Stimulated activated naive CD4-positive, alpha-beta T cell treated with Interleukin-2 at 50 U/mL for 16 hours (primary cell): ENCODE measurements around the gene SLC45A2.
"Not testable (repeated sequence)": the region's sequence is repeated elsewhere in the genome, so short reads cannot be mapped to it uniquely, and the experiment has no call there.

Source experiments
- DNase-seq: peaks from one replicate; lab custom pipeline; 2025; lab: John Stamatoyannopoulos, UW

The SLC45A2 gene

DNA sequence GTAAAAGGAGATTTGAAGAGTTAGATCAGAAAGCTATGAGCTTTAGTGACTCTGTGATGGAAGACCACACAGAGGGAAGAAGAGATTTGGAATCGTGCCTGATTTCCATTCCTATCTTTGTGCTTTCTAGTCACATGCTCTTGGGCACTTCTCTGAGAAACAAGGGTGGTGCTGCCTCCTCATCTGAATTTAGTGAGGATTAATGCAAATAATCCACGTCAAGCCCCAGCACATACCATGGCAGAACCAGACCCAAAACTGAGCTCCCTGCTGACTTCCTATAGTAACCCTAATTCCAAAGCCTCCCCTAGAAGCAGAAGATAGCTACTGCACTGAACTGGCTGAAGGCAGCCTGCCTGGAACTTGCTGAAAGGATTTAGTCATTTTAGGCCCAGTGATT, 17.7 kb downstream of the SLC45A2 start:
- no peak for DNase-seq

DNA sequence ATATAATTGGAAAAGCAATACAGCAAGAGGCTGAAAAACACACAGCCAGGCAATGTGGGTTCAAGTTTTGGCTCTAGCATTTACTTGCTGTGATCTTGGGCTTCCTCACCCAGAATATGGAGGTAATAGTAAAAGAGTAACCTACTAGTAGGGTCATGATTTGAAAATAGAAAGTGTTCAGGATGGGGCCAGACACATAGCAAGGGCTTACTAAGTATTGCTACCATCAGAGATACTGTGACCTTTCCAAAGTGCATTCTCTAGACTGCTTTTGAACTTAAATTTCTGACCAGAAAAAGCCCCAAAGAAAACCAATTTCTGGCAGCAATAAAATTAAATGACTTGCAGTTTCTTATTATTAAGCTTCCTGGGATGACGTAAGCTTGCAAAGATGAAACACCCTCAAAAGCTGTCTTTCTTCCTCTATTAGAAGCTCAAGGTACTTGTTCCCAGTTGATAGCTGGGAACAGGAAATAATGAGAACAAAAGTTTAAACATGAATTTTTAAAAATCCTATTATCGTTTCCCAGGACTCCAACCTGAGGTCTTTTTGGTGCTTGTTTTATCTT, 20.3 kb downstream of the SLC45A2 start:
- no peak for DNase-seq

DNA sequence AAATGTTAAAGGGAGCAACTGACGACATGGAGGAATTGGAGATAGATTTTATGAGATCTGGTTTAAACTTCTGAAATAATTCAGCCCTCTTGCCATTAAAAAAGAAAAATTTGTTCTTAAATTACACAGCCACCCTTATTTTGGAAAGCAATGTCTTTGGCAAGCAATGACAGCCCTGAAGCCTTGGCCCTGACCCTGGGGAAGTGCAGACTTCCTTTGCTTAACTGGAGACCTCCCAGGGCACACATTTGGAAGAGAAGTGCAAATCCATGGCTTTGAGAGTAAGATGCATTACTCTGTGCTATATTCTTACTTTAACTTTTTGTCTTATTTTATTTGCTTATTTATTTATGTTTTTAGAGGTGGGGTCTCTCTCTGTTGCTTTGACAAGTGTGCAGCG, 26.3 kb downstream of the SLC45A2 start:
- DNase-seq, result no peak

DNA sequence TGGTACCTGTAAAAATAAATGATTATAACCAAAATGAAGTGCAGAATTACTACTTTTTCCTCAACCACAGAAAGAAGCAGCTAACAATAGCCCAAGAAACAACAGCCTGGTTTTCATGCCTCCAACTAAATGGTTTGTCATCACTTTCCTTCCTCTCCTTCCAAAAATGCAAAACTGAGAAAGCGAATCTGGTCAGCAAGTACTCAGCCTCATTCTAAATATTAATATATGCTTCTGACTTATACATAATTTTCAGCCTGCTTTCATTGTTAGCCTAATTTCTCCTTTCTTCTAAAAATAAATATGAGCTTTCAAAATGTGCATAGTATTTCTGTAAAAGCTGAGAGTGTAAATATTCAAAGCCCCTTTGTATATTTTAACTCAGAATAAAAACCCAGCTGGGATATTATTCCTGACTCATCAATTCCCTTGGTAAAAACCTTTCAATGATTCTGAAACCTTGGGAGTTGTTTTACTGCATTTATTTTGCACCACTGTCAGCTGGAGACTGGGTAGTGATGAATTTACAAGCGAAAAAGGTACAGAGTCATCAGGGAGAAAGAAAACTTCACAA, 26.8 kb downstream of the SLC45A2 start:
- no peak for DNase-seq

DNA sequence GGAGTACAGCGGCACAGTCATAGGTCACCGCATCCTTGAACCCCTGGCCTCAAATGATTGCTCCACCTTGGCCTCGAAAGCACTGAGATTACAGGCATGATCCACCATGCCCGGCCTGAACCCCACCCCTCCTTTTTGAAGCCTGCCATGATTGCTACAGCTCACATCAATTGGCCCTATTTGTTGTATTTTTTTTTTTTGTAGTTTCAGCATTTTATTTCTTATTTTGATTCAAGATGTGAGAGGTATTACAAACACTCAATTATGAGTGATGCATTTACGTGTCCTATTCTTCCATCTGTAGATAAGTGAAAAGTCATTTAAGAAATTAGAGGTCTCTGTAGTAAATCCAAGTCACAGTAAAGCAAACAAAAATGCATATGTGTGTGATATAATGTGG, 32.3 kb downstream of the SLC45A2 start:
- DNase-seq, result not testable (repeated sequence)

DNA sequence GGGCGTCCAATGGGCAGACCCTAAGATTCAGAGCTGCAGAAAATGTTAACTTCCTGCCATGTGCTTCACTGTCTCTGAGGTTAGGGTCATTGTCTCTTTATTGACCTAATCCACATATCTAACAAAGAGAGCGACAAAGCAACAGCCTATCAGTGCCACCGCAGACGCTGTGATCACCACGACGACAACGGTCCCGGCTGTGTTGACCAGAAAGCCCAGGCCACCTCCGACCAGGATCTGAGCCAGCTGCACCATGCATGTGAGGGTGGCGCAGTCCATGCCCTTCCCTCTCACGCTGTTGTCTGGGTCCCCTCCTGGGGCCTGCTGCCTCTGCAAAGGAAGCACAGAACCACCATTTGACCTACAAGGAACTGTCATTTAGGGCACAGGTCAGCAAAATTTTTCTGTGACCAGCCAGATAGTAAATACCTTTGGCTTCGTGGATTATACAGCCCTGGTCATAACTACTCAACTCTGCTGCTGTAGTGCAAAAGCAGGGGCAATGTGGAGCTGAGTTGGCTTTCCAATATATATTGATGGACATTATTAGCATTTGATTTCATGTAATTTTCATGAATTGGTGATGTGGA, 39.9 kb downstream of the SLC45A2 start:
- DNase-seq, result no peak

DNA sequence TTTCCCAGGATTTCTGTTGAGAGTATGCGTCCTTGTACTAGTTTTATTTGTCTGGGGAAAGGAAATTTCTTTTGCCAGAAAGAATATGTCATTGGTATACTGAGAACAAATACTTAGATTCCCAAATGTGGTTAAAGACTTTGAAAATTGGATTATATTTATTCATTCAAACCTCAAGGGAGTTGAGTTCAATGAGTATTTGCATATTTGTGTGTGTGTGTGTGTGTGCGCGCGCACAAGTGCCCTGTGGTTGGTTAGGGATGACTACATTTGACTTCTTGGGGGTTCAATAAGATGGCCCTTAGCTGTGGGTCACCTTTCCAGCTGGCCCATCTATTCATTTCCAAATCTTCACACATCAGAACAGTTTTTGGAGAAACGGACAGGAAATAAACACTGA, 43.4 kb downstream of the SLC45A2 start:
- no peak for DNase-seq

DNA sequence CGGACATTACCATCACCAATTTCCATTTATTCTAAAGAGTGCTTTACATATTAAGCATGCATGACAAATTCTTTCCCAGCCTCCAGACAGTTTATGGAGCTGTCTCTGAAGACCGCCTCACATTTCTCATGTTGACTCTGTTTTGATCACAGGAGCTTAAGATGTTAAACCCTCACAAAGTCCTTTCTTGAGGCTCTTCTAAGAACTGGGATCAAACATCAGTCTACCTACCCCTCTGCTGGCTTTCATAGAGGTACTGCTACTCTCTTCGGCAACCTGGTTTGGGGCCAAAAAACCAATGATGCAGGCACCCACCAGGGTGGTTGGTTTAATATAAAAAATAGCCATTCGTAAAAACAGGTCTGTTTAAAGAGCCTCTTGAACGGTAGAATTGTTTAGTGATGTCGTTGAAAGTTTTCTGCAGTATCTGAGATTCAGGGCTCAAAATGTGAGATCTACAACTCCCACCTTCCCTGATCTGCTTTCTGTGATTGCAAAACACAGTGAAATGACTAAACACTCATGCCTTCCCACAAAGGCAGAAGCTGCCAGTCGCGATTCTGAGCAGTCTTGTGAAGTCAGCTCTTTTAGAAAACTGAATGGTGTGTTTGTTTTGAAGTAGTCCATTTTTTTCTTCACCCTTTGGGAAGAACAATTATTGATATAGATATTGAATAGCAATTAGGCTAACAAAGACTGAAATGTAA, 44.8 kb downstream of the SLC45A2 start:
- DNase-seq, result no peak

DNA sequence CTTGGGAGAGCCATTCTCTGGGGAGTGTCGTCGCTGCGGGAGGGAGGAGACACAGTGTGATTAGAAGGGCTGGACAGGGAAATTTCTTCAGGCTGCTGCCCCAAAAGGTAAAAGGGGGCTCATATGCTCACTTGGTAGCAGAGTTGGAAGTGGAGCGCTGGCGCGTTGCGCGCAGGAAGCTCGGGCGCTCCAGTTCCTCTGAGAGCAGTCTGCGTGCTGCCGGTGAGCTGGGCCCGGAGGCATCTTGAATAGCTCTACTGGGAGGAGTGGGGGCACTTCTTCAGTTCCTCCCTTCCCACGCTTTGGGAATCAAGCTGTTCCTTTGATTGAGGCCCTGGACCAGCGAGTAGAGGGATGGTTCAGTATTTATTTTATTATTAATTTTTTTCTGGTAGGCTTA, 45.6 kb downstream of the SLC45A2 start:
- DNase-seq, result no peak

DNA sequence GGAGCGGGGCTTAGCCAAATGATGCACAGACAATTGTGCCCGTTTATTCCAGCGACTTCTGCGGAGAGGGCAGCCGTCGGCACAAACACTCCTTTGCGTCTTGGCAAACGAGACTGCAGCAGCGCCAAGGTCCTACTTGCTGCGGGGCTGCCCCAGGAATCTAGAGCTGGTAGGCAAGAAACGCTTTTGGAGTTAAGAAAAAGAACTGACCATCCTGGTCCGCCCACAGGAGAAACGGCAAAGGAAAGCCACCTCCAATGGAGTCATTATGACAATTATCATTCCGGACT, 46.0 kb downstream of the SLC45A2 start:
- DNase-seq, result no peak

DNA sequence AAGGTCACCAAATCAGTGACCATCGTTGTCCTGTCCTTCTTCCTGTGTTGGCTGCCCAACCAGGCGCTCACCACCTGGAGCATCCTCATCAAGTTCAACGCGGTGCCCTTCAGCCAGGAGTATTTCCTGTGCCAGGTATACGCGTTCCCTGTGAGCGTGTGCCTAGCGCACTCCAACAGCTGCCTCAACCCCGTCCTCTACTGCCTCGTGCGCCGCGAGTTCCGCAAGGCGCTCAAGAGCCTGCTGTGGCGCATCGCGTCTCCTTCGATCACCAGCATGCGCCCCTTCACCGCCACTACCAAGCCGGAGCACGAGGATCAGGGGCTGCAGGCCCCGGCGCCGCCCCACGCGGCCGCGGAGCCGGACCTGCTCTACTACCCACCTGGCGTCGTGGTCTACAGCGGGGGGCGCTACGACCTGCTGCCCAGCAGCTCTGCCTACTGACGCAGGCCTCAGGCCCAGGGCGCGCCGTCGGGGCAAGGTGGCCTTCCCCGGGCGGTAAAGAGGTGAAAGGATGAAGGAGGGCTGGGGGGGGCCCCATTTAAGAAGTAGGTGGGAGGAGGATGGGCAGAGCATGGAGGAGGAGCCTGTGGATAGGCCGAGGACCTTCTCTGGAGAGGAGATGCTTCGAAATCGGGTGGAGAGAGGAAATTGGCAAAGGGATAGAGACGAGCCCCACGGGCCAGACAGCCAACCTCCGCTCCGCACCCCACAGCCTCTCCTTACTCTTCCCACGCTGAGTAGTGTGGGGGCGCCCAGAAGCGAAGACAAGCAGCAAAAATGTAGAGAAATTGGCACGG, 46.6 kb downstream of the SLC45A2 start:
- DNase-seq, result no peak

DNA sequence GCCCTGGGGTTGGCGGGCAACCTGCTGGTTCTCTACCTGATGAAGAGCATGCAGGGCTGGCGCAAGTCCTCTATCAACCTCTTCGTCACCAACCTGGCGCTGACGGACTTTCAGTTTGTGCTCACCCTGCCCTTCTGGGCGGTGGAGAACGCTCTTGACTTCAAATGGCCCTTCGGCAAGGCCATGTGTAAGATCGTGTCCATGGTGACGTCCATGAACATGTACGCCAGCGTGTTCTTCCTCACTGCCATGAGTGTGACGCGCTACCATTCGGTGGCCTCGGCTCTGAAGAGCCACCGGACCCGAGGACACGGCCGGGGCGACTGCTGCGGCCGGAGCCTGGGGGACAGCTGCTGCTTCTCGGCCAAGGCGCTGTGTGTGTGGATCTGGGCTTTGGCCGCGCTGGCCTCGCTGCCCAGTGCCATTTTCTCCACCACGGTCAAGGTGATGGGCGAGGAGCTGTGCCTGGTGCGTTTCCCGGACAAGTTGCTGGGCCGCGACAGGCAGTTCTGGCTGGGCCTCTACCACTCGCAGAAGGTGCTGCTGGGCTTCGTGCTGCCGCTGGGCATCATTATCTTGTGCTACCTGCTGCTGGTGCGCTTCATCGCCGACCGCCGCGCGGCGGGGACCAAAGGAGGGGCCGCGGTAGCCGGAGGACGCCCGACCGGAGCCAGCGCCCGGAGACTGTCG, 47.3 kb downstream of the SLC45A2 start:
- DNase-seq, result no peak

DNA sequence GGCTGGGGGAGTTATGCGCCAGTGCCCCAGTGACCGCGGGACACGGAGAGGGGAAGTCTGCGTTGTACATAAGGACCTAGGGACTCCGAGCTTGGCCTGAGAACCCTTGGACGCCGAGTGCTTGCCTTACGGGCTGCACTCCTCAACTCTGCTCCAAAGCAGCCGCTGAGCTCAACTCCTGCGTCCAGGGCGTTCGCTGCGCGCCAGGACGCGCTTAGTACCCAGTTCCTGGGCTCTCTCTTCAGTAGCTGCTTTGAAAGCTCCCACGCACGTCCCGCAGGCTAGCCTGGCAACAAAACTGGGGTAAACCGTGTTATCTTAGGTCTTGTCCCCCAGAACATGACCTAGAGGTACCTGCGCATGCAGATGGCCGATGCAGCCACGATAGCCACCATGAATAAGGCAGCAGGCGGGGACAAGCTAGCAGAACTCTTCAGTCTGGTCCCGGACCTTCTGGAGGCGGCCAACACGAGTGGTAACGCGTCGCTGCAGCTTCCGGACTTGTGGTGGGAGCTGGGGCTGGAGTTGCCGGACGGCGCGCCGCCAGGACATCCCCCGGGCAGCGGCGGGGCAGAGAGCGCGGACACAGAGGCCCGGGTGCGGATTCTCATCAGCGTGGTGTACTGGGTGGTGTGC, 48.0 kb downstream of the SLC45A2 start, which contains the start of gene RXFP3:
Gene RXFP3, plus strand, starts transcription at position 6 of the 636 bp plus-strand sequence. Its CDS starts 355 bp downstream, at position 361.
- DNase-seq, result no peak

DNA sequence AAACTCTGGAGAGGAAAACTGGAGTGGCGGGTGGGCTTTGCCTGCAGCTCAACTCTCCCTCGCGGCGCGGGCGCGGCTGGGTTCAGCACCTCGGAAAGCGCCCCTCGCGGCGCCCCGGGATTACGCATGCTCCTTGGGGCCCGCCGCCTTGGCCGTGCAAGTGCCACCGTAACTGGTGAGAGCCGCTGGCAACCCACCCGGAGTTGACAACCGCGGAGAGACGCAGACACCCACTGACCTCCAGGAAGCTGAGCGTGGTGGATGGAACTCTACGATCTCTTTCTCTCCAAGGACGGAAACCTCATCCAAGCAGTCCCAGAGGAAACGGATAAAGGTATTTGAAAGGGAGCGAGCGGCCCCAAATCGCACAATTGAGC, 48.5 kb downstream of the SLC45A2 start:
- no peak for DNase-seq

DNA sequence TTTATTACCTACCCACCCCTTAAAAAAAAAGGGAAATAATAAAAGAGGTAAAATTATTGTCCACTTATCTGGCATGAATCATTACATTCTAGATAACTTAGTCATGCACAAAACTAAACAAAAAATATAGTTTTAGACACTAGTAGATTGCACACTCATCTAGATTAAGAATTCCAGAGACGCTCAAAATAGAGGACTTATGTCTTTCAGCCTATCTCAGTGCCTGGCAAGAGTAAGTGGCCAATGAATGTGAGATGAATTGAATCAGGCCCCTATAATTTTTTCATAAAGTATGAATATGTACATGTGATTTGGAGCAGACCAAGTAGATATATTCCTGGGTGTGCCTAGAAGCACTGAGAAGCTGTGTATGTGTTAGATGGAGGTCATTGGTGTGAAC, 50.3 kb downstream of the SLC45A2 start:
- no peak for DNase-seq

DNA sequence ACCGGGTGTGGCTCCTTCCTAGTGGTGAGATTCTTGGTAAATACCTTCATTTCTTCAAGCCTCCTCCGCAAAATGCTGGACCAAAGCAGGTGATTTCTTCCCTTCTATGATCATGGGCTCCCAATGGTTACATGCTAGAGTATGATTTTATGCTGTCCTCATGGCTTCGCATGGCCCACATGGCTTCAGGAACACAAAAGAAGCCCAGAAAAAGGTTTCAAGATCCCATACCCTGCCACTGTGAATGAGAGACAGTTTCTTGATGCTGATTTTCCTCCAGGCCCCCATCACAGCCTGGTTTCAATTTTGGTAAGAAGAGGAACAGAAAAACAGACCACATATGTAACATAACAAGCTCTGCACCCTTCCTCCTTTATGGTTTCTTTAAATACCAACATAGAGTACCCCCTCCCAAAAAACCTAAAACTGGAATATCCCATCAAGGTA, 50.7 kb downstream of the SLC45A2 start:
- DNase-seq, result no peak

DNA sequence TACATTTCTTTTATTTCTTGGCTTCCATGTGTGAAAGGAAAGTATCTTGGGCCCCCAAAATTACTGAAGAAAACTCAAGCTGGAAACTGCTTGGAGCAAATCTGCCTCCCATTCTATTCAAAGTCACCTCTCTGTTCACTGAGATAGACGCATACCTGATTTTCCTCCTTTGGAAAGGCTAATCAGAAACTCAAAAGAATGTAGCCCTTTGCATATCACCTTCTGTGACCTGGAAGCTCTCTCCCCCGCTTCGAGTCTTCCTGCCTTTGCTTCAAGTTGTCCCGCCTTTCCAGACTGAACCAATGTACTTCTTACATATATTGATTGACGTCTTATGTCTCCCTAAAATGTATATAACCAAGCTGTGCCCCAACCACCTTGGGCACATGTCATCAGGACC, 53.4 kb downstream of the SLC45A2 start:
- no peak for DNase-seq

DNA sequence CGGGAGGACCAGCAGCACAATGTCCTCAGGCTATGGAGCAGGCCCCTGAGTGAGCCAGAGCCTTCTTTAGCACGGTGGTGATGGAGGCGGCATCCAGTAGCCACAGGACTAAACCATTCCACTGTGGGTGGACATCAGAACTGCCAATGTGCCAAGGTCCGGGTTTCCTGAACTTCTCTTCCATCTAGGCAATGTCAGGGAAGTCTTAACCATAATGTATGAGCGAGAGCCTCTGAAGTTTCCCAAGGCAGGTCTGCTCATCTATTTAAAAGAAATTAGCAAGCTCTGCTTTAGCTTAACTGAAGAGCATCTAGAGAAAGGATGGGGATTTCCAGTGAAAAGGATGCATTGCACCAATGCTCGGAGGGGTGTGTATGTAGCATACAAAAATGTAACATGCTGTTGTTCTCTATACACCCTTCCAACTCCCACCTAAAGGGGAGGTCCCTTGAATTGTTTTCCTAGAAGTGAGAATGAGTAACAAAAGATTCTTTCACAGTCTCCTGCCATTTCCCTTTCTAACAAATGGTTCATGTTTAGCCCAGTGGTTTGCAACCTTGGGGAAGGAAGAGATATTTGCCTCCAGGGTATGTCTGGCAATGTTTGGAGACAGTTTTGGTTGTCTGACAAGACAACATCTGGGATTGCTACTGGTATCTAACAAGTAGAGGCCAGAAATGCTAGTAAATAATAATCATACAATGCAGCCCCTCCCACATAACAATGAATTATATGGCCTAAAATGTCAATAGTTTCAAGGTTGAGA, 54.4 kb downstream of the SLC45A2 start:
- no peak for DNase-seq

DNA sequence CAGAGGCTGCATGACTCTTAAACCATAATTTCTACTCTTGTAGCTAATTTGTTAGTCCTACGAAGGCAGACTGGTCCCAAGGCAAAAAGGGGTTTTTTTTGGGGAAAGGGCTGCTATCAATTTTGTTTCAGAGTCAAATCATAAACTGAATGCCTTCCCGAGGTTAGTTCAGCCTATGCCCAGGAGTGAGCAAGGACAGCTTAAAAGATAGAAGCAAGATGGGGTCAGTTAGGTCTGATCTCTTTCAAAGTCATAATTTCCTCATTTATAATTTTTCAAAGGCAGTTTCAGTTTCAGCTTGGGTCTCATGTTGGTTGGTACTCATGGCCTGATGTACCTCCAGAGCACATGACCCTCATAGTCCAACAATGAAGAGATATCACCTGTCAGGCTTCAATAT, 56.2 kb downstream of the SLC45A2 start:
- no peak for DNase-seq

DNA sequence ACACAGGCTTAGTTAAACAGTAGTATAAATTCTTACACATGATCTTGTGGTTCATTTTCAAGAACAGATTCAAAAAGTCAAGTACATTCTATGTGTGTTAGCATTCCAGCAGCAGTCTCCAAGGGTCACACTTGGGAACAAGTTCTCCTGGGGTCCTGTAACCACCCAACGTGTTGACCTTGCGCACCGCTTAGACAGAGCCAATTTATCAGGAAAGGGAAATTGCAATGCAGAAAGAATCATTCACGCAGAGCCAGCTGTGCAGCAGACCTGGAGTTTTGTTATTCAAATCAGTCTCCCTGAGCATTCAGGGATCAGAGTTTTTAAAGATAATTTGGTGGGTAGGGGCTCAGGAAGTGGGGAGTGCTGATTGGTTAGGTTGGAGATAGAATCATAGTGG, 56.8 kb downstream of the SLC45A2 start:
- no peak for DNase-seq

DNA sequence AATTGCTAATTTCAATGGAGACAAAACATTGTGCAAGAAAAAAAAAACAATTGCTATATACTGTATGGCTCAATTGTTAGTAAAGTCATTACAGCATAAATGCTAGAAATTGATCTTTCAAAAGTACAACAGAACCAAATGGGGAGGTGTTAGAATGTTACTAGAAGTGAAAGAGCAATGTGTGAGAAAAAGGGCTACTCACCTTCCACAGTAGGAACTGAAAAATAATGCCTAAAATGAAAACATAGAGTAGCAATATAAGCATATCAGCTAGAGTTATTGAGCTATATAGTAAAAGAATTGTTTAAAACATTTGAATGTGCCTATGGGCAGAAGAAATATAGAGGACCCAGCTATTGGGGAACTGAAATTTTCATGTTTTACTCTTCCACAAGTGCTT, 59.2 kb downstream of the SLC45A2 start:
- no peak for DNase-seq
